Neural crest cell (in vitro differentiated cells): ENCODE measurements around the gene CELF4. TPM values are rescaled to one million over a fixed set of nuclear protein-coding genes. Genes with fewer than 3 reads are reported as not detected.

Experiments used
- DNase-seq: peaks from one replicate; pipeline ENCODE4 v3.0.0; 2021; ENCODE audit warnings: low read depth, mixed read lengths, low spot score
- H3K27ac Mint-ChIP-seq: one replicate; pipeline ENCODE4 v1.8.0; 2021; ENCODE audit warnings: mild to moderate bottlenecking, mixed read lengths; ENCODE audit not compliant: unreplicated experiment
- H3K27me3 Mint-ChIP-seq: 2 replicates; pipeline ENCODE4 v1.8.0; 2021; ENCODE audit warnings: low read depth, mild to moderate bottlenecking, mixed read lengths
- H3K36me3 Mint-ChIP-seq: 2 replicates; pipeline ENCODE4 v1.8.0; 2021; ENCODE audit warnings: low read depth, mild to moderate bottlenecking, mixed read lengths
- H3K4me1 Mint-ChIP-seq: 2 replicates; pipeline ENCODE4 v1.8.0; 2021; ENCODE audit warnings: mixed read lengths
- H3K4me3 Mint-ChIP-seq: one replicate; pipeline ENCODE4 v1.8.0; 2021; ENCODE audit warnings: mild to moderate bottlenecking, mixed read lengths
- H3K9me3 Mint-ChIP-seq: 2 replicates; pipeline ENCODE4 v1.8.0; 2021; ENCODE audit warnings: mixed read lengths
- total RNA-seq: library from RNA; stranded (reverse); gene quantifications from 2 replicates; pipeline ENCODE4 v1.2.1, GENCODE V29; 2021
- TF ChIP-seq, protein P1 (sequence below): fragments of 200-600 bp; sonication (generic); conservative IDR thresholded peaks from 2 replicates; pipeline ENCODE4 v1.5.0; 2021; ENCODE audit warnings: antibody characterized with exemption, mild to moderate bottlenecking

CELF4 gene
- total RNA-seq, 1 donor from 2014 or later = 1.9 TPM

GRCh38 chr18:37443325-37444055 lies 122.1 kb downstream of the CELF4 start:
- no peak for DNase-seq
- Mint-ChIP-seq H3K27me3 (no peaks in the 10 kb centered on the region), H3K9me3 (no peaks in the 10 kb centered on the region), H3K27ac (no peak overlapping the region), H3K36me3 (no peaks in the 10 kb centered on the region), H3K4me1 (peaks cover 37% of the 10 kb centered on the region), H3K4me3 (no peak overlapping the region)
- TF ChIP-seq, protein P1, sequence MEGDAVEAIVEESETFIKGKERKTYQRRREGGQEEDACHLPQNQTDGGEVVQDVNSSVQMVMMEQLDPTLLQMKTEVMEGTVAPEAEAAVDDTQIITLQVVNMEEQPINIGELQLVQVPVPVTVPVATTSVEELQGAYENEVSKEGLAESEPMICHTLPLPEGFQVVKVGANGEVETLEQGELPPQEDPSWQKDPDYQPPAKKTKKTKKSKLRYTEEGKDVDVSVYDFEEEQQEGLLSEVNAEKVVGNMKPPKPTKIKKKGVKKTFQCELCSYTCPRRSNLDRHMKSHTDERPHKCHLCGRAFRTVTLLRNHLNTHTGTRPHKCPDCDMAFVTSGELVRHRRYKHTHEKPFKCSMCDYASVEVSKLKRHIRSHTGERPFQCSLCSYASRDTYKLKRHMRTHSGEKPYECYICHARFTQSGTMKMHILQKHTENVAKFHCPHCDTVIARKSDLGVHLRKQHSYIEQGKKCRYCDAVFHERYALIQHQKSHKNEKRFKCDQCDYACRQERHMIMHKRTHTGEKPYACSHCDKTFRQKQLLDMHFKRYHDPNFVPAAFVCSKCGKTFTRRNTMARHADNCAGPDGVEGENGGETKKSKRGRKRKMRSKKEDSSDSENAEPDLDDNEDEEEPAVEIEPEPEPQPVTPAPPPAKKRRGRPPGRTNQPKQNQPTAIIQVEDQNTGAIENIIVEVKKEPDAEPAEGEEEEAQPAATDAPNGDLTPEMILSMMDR = no peak

DNA sequence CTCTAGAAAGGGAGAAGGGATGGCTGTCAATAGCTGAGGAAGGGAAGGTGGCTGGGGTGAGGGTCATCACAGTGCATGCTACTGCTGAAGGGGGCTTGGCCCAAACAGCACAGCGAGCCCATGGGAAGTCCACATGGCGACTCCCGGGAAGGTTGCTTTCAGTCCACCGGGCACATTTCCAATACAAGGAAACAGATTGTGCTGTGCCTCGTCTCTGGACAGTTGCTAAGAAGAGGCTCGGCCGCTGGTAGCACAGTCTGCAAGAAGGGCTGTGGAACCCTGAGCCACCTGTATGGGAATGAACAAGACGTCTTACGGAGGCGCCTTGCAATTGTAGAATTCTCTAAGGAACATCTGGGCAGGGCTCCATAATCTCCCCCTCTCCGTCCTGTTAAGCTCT lies 123.1 kb downstream of the CELF4 start:
- no peaks in the 10 kb centered on the region for H3K27me3 Mint-ChIP-seq
- TF ChIP-seq, protein P1 = no peak
- H3K9me3 Mint-ChIP-seq = no peaks in the 10 kb centered on the region
- no peak overlapping the region for H3K27ac Mint-ChIP-seq
- H3K4me3 Mint-ChIP-seq = no peak overlapping the region
- H3K4me1 Mint-ChIP-seq = peaks cover 32% of the 10 kb centered on the region
- no peaks in the 10 kb centered on the region for H3K36me3 Mint-ChIP-seq
- no peak for DNase-seq

GRCh38 chr18:37441821-37442220 lies 123.8 kb downstream of the CELF4 start:
- H3K9me3 Mint-ChIP-seq = no peaks in the 10 kb centered on the region
- no peak for DNase-seq
- no peak overlapping the region for H3K27ac Mint-ChIP-seq
- H3K4me3 Mint-ChIP-seq = no peak overlapping the region
- peaks cover 32% of the 10 kb centered on the region for H3K4me1 Mint-ChIP-seq
- TF ChIP-seq, protein P1 = no peak
- no peaks in the 10 kb centered on the region for H3K27me3 Mint-ChIP-seq
- H3K36me3 Mint-ChIP-seq = no peaks in the 10 kb centered on the region

DNA sequence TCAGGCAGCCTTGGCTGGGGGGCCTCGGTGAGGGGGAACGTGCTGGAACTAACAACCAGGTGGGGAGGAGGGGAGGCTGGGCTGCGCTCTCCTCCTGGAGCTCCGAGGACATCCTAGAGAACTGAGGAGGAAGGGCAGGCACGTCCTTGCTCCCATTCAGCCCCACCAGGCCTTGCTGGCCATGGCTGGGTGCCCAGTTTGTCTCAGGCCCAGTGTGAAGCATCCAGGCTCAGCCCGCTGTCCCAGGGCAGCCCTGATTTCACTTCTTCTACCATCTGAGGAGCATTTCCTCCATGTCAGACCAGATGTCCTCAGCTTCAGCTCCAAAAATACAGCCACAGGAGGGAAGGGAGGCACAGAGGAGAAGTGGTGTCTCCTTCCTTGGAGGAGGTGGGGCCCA lies 125.4 kb downstream of the CELF4 start:
- no peak overlapping the region for H3K27ac Mint-ChIP-seq
- no peaks in the 10 kb centered on the region for H3K9me3 Mint-ChIP-seq
- no peaks in the 10 kb centered on the region for H3K27me3 Mint-ChIP-seq
- H3K36me3 Mint-ChIP-seq = no peaks in the 10 kb centered on the region
- H3K4me3 Mint-ChIP-seq = no peak overlapping the region
- DNase-seq = no peak
- TF ChIP-seq, protein P1 = no peak
- peaks cover 25% of the 10 kb centered on the region for H3K4me1 Mint-ChIP-seq

GRCh38 chr18:37438417-37439180 lies 127.0 kb downstream of the CELF4 start:
- no peak for DNase-seq
- Mint-ChIP-seq H3K27me3 (no peaks in the 10 kb centered on the region), H3K27ac (no peak overlapping the region), H3K9me3 (no peaks in the 10 kb centered on the region), H3K4me1 (peaks cover 9% of the 10 kb centered on the region), H3K36me3 (no peaks in the 10 kb centered on the region), H3K4me3 (no peak overlapping the region)
- TF ChIP-seq, protein P1 = no peak
